Fibroblast of skin of back (primary cell): ENCODE data around the gene VRK3. TPM values are rescaled to one million over a fixed set of nuclear protein-coding genes. Genes with fewer than 3 reads are reported as not detected.
A peak's percentile ranks its signal among the peaks of the same experiment; 100 is the strongest.
"Not testable (repeated sequence)": the region's sequence is repeated elsewhere in the genome, so short reads cannot be mapped to it uniquely, and the experiment has no call there.

Experiments
- DNase-seq: peaks from one replicate; pipeline ENCODE4 v3.0.0-alpha.2; 2013
- polyA plus RNA-seq, 2 experiments: library from polyadenylated mRNA; unstranded; fragments of 120-200 nt; gene quantifications; one replicate each; pipeline ENCODE4 v1.2.1, GENCODE V29; 2013; ENCODE audit not compliant: insufficient read length in 2 of 2

The VRK3 gene
- polyA plus RNA-seq (2013, experiment 1 of 2; ENCODE audit: insufficient read length), result 21.9 TPM
- polyA plus RNA-seq (2013, experiment 2 of 2; ENCODE audit: insufficient read length), result 17.5 TPM

GRCh38 chr19:50025022-50025793 is at the start of gene VRK3:
Gene VRK3 (minus strand): TSS chr19:50025372. CDS start chr19:50016162, 9,210 bp downstream.
- peak; percentile 100 for DNase-seq

- not testable (repeated sequence) for DNase-seq
These were observed 43.2 kb upstream of the VRK3 start for GRCh38 chr19:50068382-50068781.

- no peak for DNase-seq
These were observed 42.4 kb upstream of the VRK3 start for GRCh38 chr19:50067575-50067974.

- no peak for DNase-seq
These were observed 40.8 kb upstream of the VRK3 start for GRCh38 chr19:50065938-50066337.

- DNase-seq, result no peak
These were observed 36.5 kb upstream of the VRK3 start for GRCh38 chr19:50061650-50062049.

GRCh38 chr19:50060107-50060506 is 34.9 kb upstream of the VRK3 start:
- no peak for DNase-seq

GRCh38 chr19:50059045-50059444 is 33.9 kb upstream of the VRK3 start:
- DNase-seq, result no peak

GRCh38 chr19:50058425-50058824 is 33.3 kb upstream of the VRK3 start:
- DNase-seq, result no peak

- no peak for DNase-seq
These were observed 27.9 kb upstream of the VRK3 start for GRCh38 chr19:50053119-50053518.

GRCh38 chr19:50051964-50052363 is 26.8 kb upstream of the VRK3 start:
- DNase-seq, result no peak

- not testable (repeated sequence) for DNase-seq
These were observed 26.2 kb upstream of the VRK3 start for GRCh38 chr19:50051228-50051895.

GRCh38 chr19:50050406-50051227 is 25.4 kb upstream of the VRK3 start:
- DNase-seq, result peak; percentile 66

- no peak for DNase-seq
These were observed 22.5 kb upstream of the VRK3 start for GRCh38 chr19:50047671-50048070.

GRCh38 chr19:50046649-50047503 is 21.7 kb upstream of the VRK3 start:
- DNase-seq, result peak; percentile 16

- no peak for DNase-seq
These were observed 19.8 kb upstream of the VRK3 start for GRCh38 chr19:50044922-50045321.

- DNase-seq, result no peak
These were observed 18.8 kb upstream of the VRK3 start for GRCh38 chr19:50043967-50044366.

GRCh38 chr19:50042363-50043024 is 17.3 kb upstream of the VRK3 start:
- DNase-seq, result no peak

- no peak for DNase-seq
These were observed 15.8 kb upstream of the VRK3 start for GRCh38 chr19:50040967-50041366.

- no peak for DNase-seq
These were observed 14.8 kb upstream of the VRK3 start for GRCh38 chr19:50039968-50040367.

- DNase-seq, result no peak
These were observed 11.7 kb upstream of the VRK3 start for GRCh38 chr19:50036908-50037307.

- DNase-seq, result no peak
These were observed 5.8 kb upstream of the VRK3 start for GRCh38 chr19:50030937-50031336.
